H7 (cell line): ENCODE data around the gene SCAI. TPM values are rescaled to one million over a fixed set of nuclear protein-coding genes. Genes with fewer than 3 reads are reported as not detected.
"Not testable (repeated sequence)": the region's sequence is repeated elsewhere in the genome, so short reads cannot be mapped to it uniquely, and the experiment has no call there.

Experiments
- DNase-seq: peaks from one replicate; pipeline ENCODE4 v3.0.0; 2012
- H3K27me3 ChIP-seq: 2 replicates; pipeline ENCODE4 v1.6.0; 2011; ENCODE audit warnings: mild to moderate bottlenecking, low read length; ENCODE audit not compliant: control insufficient read depth, insufficient read depth
- H3K36me3 ChIP-seq: replicated peaks from 2 replicates; pipeline ENCODE4 v1.5.1; 2011; ENCODE audit warnings: low read length; ENCODE audit not compliant: control insufficient read depth, insufficient read depth
- H3K4me3 ChIP-seq: 2 replicates; pipeline ENCODE4 v1.5.1; 2011; ENCODE audit warnings: low read depth, mild to moderate bottlenecking, control low read depth, low read length, moderate library complexity; ENCODE audit not compliant: insufficient read depth
- total RNA-seq: library from RNA; depleted of rRNA; stranded (reverse); fragments of >200 nt; shearing (Covaris generic); gene quantifications from 2 replicates; pipeline ENCODE4 v1.2.3, GENCODE V29; 2014

Gene SCAI
- total RNA-seq, 1 experiment from 2014 or later: 6.4 TPM

GRCh38 chr9:125061391-125061790, 81.9 kb downstream of the SCAI start:
- Histone ChIP-seq H3K36me3 (no peaks in the 10 kb centered on the region), H3K27me3 (no peaks in the 10 kb centered on the region), H3K4me3 (no peak overlapping the region)
- DNase-seq: no peak

- DNase-seq: no peak
- no peak overlapping the region for H3K4me3 ChIP-seq
- no peaks in the 10 kb centered on the region for H3K36me3 ChIP-seq
- no peaks in the 10 kb centered on the region for H3K27me3 ChIP-seq
Measured at GRCh38 chr9:125049212-125050049, 93.9 kb downstream of the SCAI start.

- H3K36me3 ChIP-seq: no peaks in the 10 kb centered on the region
- DNase-seq: no peak
- H3K27me3 ChIP-seq: no peaks in the 10 kb centered on the region
- no peak overlapping the region for H3K4me3 ChIP-seq
Measured at GRCh38 chr9:125043631-125044030, 99.7 kb downstream of the SCAI start.

- no peak for DNase-seq
- no peak overlapping the region for H3K4me3 ChIP-seq
- H3K27me3 ChIP-seq: no peaks in the 10 kb centered on the region
- H3K36me3 ChIP-seq: no peaks in the 10 kb centered on the region
Measured at GRCh38 chr9:125043148-125043547, 100.2 kb downstream of the SCAI start.

GRCh38 chr9:125038166-125038565, 105.2 kb downstream of the SCAI start:
- DNase-seq: no peak
- no peaks in the 10 kb centered on the region for H3K27me3 ChIP-seq

GRCh38 chr9:125028041-125028440, 115.3 kb downstream of the SCAI start:
- DNase-seq: no peak
- Histone ChIP-seq H3K36me3 (peaks cover 1% of the 10 kb centered on the region; the same call in 1 of the 2 replicates), H3K4me3 (no peak overlapping the region), H3K27me3 (no peaks in the 10 kb centered on the region)

More at GRCh38 chr9:125038166-125038565, 105.2 kb downstream of the SCAI start:
- H3K36me3 ChIP-seq: no peaks in the 10 kb centered on the region
- no peak overlapping the region for H3K4me3 ChIP-seq

GRCh38 chr9:125024917-125025316, 118.4 kb downstream of the SCAI start:
- no peak for DNase-seq
- no peak overlapping the region for H3K4me3 ChIP-seq
- H3K36me3 ChIP-seq: peaks cover 1% of the 10 kb centered on the region; the same call in 1 of the 2 replicates
- H3K27me3 ChIP-seq: no peaks in the 10 kb centered on the region

GRCh38 chr9:125021069-125021468, 122.3 kb downstream of the SCAI start:
- no peak for DNase-seq
- peaks cover 1% of the 10 kb centered on the region; the same call in 1 of the 2 replicates for H3K36me3 ChIP-seq
- no peaks in the 10 kb centered on the region for H3K27me3 ChIP-seq
- H3K4me3 ChIP-seq: no peak overlapping the region

- not testable (repeated sequence) for H3K27me3 ChIP-seq, H3K4me3 ChIP-seq, H3K36me3 ChIP-seq, DNase-seq
Measured at GRCh38 chr9:125015655-125016054, 127.7 kb downstream of the SCAI start.

- H3K36me3 ChIP-seq, H3K27me3 ChIP-seq, DNase-seq, H3K4me3 ChIP-seq: not testable (repeated sequence)
Measured at GRCh38 chr9:125012013-125012412, 131.3 kb downstream of the SCAI start.

GRCh38 chr9:125008599-125008998, 134.7 kb downstream of the SCAI start:
- no peak for DNase-seq
- Histone ChIP-seq H3K27me3 (no peaks in the 10 kb centered on the region), H3K4me3 (no peak overlapping the region), H3K36me3 (no peaks in the 10 kb centered on the region)

GRCh38 chr9:125003332-125003731, 140.0 kb downstream of the SCAI start:
- H3K27me3 ChIP-seq: no peaks in the 10 kb centered on the region
- no peak overlapping the region for H3K4me3 ChIP-seq
- H3K36me3 ChIP-seq: no peaks in the 10 kb centered on the region
- no peak for DNase-seq

GRCh38 chr9:124983698-124984097, 159.6 kb downstream of the SCAI start:
- H3K4me3 ChIP-seq: no peak overlapping the region
- DNase-seq: no peak
- H3K36me3 ChIP-seq: no peaks in the 10 kb centered on the region; the same call in 1 of the 2 replicates
- no peaks in the 10 kb centered on the region for H3K27me3 ChIP-seq

GRCh38 chr9:124980431-124980830, 162.9 kb downstream of the SCAI start:
- no peaks in the 10 kb centered on the region; the same call in none of the 2 replicates for H3K36me3 ChIP-seq
- no peaks in the 10 kb centered on the region for H3K27me3 ChIP-seq
- DNase-seq: no peak
- H3K4me3 ChIP-seq: no peak overlapping the region

- DNase-seq: peak; percentile 44
Measured at GRCh38 chr9:124975131-124975530, 168.2 kb downstream of the SCAI start.

More at GRCh38 chr9:124975131-124975530, 168.2 kb downstream of the SCAI start:
- no peaks in the 10 kb centered on the region for H3K27me3 ChIP-seq
- peaks cover 2% of the 10 kb centered on the region; the same call in 1 of the 2 replicates for H3K36me3 ChIP-seq
- no peak overlapping the region for H3K4me3 ChIP-seq
